Chondrocyte (in vitro differentiated cells): Measurements from ENCODE around the gene TTLL1. TPM values are rescaled to one million over a fixed set of nuclear protein-coding genes. Genes with fewer than 3 reads are reported as not detected.
A peak's percentile ranks its signal among the peaks of the same experiment; 100 is the strongest.

Experiments used
- DNase-seq: peaks from one replicate; pipeline ENCODE4 v3.0.0; 2021; ENCODE audit warnings: mixed read lengths, low spot score
- H3K27ac Mint-ChIP-seq: one replicate; pipeline ENCODE4 v1.8.0; 2021; ENCODE audit warnings: mild to moderate bottlenecking, moderate library complexity, mixed read lengths; ENCODE audit not compliant: unreplicated experiment
- H3K27me3 Mint-ChIP-seq: 2 replicates; pipeline ENCODE4 v1.8.0; 2021; ENCODE audit warnings: low read depth, mixed read lengths
- H3K36me3 Mint-ChIP-seq: 2 replicates; pipeline ENCODE4 v1.8.0; 2021; ENCODE audit warnings: low read depth, mixed read lengths
- H3K4me1 Mint-ChIP-seq: 2 replicates; pipeline ENCODE4 v1.8.0; 2021; ENCODE audit warnings: low read depth, mild to moderate bottlenecking, mixed read lengths
- H3K4me3 Mint-ChIP-seq: one replicate; pipeline ENCODE4 v1.8.0; 2021; ENCODE audit warnings: mild to moderate bottlenecking, moderate library complexity, mixed read lengths; ENCODE audit not compliant: unreplicated experiment
- H3K9me3 Mint-ChIP-seq: 2 replicates; pipeline ENCODE4 v1.8.0; 2021; ENCODE audit warnings: low read depth, mixed read lengths
- total RNA-seq: library from RNA; stranded (reverse); gene quantifications from 3 replicates; pipeline ENCODE4 v1.2.1, GENCODE V29; 2021
- TF ChIP-seq, protein P1 (sequence below): fragments of 200-600 bp; sonication (generic); IDR thresholded peaks from 2 replicates; pipeline ENCODE4 v1.5.0; 2021; ENCODE audit warnings: antibody characterized with exemption, mild to moderate bottlenecking, moderate library complexity

Gene TTLL1
- total RNA-seq, 1 donor from 2014 or later = 18.1 TPM

DNA sequence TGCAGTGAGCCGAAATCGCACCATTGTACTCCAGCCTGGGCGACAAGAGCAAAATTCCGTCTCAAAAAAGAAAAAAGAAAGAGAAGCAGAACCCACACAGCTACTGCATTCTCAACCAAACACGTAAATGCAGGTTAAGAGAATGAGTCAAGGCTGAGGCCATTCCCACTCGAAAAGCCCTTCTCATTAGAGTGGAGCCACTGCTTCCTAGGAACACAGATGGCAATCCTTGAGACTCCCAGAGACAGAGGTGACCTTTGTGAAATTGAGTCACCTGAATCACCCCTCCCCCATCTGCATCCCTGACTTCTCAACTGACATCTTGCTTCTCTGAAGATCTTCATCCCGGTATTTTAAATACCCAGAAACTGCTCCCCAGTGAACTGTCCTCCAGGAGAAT is 82.4 kb downstream of the TTLL1 start:
- no peaks in the 10 kb centered on the region for H3K9me3 Mint-ChIP-seq
- no peak for DNase-seq
- H3K27ac Mint-ChIP-seq = peak overlapping the region; percentile 13
- H3K27me3 Mint-ChIP-seq = no peaks in the 10 kb centered on the region
- TF ChIP-seq, protein P1, sequence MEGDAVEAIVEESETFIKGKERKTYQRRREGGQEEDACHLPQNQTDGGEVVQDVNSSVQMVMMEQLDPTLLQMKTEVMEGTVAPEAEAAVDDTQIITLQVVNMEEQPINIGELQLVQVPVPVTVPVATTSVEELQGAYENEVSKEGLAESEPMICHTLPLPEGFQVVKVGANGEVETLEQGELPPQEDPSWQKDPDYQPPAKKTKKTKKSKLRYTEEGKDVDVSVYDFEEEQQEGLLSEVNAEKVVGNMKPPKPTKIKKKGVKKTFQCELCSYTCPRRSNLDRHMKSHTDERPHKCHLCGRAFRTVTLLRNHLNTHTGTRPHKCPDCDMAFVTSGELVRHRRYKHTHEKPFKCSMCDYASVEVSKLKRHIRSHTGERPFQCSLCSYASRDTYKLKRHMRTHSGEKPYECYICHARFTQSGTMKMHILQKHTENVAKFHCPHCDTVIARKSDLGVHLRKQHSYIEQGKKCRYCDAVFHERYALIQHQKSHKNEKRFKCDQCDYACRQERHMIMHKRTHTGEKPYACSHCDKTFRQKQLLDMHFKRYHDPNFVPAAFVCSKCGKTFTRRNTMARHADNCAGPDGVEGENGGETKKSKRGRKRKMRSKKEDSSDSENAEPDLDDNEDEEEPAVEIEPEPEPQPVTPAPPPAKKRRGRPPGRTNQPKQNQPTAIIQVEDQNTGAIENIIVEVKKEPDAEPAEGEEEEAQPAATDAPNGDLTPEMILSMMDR = no peak
- H3K36me3 Mint-ChIP-seq = no peaks in the 10 kb centered on the region
- peaks cover 68% of the 10 kb centered on the region for H3K4me1 Mint-ChIP-seq
- no peak overlapping the region for H3K4me3 Mint-ChIP-seq

DNA sequence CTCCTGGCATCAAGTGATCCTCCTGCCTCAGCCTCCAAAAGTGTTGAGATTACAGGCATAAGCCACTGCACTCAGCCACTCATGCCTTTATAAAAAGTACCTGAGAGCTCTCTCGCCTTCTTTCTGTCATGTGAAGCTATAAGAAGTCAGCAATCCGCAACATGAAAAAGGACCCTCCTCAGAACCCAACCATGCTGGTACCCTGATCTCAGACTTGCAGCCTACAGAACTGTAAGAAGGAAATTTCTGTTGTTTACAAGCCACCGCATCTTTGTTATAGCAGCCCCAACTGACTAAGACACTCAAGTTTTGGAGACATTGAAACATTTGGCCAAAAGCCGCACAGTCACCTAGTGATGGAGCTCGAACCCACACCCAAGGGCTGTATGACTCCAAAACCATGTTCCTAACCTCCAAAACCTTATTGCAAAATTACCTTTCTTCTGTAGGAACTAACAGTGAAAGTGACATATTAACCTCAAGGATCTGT is 83.1 kb downstream of the TTLL1 start:
- H3K4me1 Mint-ChIP-seq = peaks cover 70% of the 10 kb centered on the region
- no peak for DNase-seq
- no peak overlapping the region for H3K4me3 Mint-ChIP-seq
- H3K27ac Mint-ChIP-seq = no peak overlapping the region
- TF ChIP-seq, protein P1 = no peak
- no peaks in the 10 kb centered on the region for H3K36me3 Mint-ChIP-seq
- no peaks in the 10 kb centered on the region for H3K9me3 Mint-ChIP-seq
- H3K27me3 Mint-ChIP-seq = no peaks in the 10 kb centered on the region

DNA sequence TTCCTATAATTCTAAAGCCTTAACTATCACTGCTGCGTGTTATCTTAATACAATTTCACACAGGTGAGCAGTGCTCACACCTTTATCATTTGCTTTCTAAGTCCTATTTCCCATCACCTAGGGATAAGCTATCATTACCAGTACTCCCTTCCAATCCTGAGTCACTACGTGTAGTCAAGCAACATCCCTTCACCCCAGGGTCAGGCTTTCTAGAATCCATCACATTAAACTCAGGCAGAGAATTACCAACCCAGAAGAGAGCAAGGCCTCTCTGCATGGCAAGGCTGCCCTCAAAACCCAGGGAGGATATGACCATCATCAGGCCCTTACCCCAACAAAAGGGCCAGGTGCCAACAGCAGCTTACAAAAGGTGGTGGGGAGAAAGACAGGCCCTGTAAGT is 84.1 kb downstream of the TTLL1 start:
- H3K4me3 Mint-ChIP-seq = no peak overlapping the region
- peaks cover 74% of the 10 kb centered on the region for H3K4me1 Mint-ChIP-seq
- H3K9me3 Mint-ChIP-seq = no peaks in the 10 kb centered on the region
- TF ChIP-seq, protein P1 = no peak
- no peaks in the 10 kb centered on the region for H3K36me3 Mint-ChIP-seq
- no peak for DNase-seq
- no peaks in the 10 kb centered on the region for H3K27me3 Mint-ChIP-seq
- no peak overlapping the region for H3K27ac Mint-ChIP-seq

DNA sequence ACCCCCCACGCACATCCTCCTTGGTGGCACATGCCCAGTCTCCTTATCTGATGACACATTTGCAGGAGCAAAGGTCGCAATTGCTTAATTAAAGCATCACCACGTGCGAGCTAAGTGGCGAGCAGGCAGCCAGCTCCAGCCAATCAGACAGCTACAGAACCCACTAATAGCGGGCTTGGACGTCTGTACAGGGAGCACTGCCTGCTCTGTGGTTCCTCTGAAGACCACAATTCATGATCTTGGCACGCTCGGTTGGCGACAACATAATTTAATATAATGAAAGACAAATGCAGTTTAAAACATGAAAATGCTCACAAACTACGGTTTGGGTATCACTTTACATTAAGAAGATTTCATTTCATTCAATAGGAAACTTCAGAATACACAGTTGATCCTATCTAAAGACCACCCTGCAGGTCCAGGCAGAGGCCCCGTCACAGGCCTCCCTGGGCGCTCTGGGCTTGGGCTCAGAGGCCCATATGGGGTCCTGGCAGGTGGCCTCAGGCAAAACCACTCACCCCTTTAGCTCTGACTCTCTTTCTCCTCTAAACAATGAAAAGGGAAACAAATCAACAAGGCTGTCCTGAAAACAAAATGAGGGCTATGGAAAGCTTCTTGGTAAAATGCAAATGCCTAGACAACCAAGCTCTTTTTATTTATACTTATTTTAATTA is 84.7 kb downstream of the TTLL1 start:
- TF ChIP-seq, protein P1 = no peak
- Mint-ChIP-seq H3K36me3 (no peaks in the 10 kb centered on the region), H3K4me1 (peaks cover 78% of the 10 kb centered on the region), H3K9me3 (no peaks in the 10 kb centered on the region), H3K27me3 (no peaks in the 10 kb centered on the region), H3K4me3 (no peak overlapping the region), H3K27ac (peak overlapping the region; percentile 78)
- DNase-seq = peak; percentile 21

DNA sequence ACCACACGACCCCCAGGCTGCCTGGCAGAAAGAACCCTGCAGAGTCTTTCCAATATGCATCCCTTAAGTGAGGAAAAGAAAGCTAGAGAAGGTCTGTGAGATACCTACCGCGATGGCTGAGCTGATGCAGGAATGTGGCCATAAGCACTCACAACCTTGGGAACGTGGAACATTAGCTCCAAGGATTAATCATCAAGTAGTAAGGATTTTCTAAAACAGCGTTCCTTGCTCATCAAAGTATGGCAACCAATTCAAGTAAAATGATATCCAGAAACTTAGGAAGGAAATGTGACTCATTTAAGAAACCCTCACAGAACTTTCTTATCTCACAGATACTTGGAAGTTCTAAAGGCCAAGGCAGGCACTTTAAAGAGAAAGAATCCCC is 87.0 kb downstream of the TTLL1 start:
- TF ChIP-seq, protein P1 = no peak
- Mint-ChIP-seq H3K4me3 (no peak overlapping the region), H3K36me3 (no peaks in the 10 kb centered on the region), H3K27me3 (no peaks in the 10 kb centered on the region), H3K4me1 (peaks cover 76% of the 10 kb centered on the region), H3K27ac (peak overlapping the region; percentile 90), H3K9me3 (no peaks in the 10 kb centered on the region)
- DNase-seq = no peak
